Measurements from ENCODE around the gene RSPH10B2.
"Not testable (repeated sequence)": the region's sequence is repeated elsewhere in the genome, so short reads cannot be mapped to it uniquely, and the experiment has no call there.

- not testable (repeated sequence) for TF ChIP-seq GATAD2A (IDR thresholded peaks at IDR 0.05); TARDBP (IDR thresholded peaks at IDR 0.05); CHD7 (IDR thresholded peaks at IDR 0.05; ENCODE audit: low read depth, low read length); ZBTB49 (CRISPR knock-in tag; IDR thresholded peaks at IDR 0.05; ENCODE audit: borderline replicate concordance); CTCF (IDR thresholded peaks at IDR 0.05 in 2 of 3, conservative IDR thresholded peaks at IDR 0.05 in 1 of 3; ENCODE audit: insufficient read depth in 2 of 3, low read depth in 1 of 3, low read length in 3 of 3); MED1 (CRISPR knock-in tag; IDR thresholded peaks at IDR 0.05; ENCODE audit: borderline replicate concordance); ELF4 (CRISPR knock-in tag; IDR thresholded peaks at IDR 0.05); POLR2A (conservative IDR thresholded peaks at IDR 0.05)
Observed at GRCh38 chr7:6843654-6844053, 89.8 kb downstream of the RSPH10B2 start.
